Measurements from ENCODE around the gene LYRM4. TPM values are rescaled to one million over a fixed set of nuclear protein-coding genes. Genes with fewer than 3 reads are reported as not detected.

The LYRM4 gene
- total RNA-seq, 1 donor from 2014 or later = 34.4 TPM

DNA sequence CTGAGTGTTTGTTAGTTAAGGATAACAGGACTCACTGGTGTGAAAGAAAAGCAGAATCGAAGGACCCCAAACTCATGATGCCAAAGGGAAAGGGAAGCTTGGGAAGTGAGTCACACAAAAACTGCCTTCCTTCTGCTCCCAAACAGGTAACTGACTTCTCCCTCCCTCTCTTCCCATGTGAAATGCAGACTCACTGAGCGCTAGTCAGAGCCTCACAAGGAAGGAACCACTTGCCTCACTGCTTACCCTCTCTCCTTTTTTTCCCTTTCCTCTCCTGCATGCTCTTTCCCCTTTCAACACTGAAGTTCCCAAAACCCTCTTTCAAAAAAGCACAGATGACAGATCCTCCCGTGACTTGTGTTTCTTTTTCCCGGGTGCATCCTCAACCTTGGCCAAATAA lies 56.4 kb downstream of the LYRM4 start:
- H3K27ac Mint-ChIP-seq = no peak overlapping the region
- no peaks in the 10 kb centered on the region for H3K4me1 Mint-ChIP-seq (ENCODE audit: low read depth)
- no peaks in the 10 kb centered on the region for H3K9me3 Mint-ChIP-seq (ENCODE audit: low read depth)
- H3K27me3 Mint-ChIP-seq = no peaks in the 10 kb centered on the region
- no peak overlapping the region for H3K4me3 Mint-ChIP-seq (ENCODE audit: low read depth)
- TF ChIP-seq CTCF (IDR thresholded peaks at IDR 0.05; ENCODE audit: unreplicated experiment) = no peak
- no peaks in the 10 kb centered on the region for H3K36me3 Mint-ChIP-seq (ENCODE audit: insufficient read depth)
- no peak for DNase-seq (ENCODE audit: low spot score, unreplicated experiment)

DNA sequence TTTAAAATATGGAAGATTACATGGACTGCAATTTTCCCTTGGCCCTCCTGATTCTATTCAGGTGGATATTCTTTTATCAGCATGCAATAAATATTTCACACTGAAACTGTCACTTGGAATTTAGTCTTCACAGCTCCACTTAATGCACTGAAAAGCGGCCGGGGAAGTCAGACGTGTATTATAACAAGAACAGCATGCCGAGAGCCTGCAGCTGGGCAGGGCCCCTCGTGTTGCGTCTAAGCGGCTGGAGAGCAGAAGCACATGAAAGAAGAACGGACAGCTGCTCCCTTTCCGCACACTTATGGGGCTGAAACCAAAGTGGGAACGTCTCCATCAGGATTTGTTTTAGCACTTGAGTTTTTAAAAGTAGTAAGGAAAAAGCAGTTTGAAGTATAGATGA lies 57.2 kb downstream of the LYRM4 start:
- Mint-ChIP-seq H3K27me3 (no peaks in the 10 kb centered on the region), H3K4me1 (ENCODE audit: low read depth) (no peaks in the 10 kb centered on the region), H3K4me3 (ENCODE audit: low read depth) (no peak overlapping the region), H3K36me3 (ENCODE audit: insufficient read depth) (no peaks in the 10 kb centered on the region), H3K9me3 (ENCODE audit: low read depth) (no peaks in the 10 kb centered on the region), H3K27ac (no peak overlapping the region)
- no peak for TF ChIP-seq CTCF (IDR thresholded peaks at IDR 0.05; ENCODE audit: unreplicated experiment)
- DNase-seq (ENCODE audit: low spot score, unreplicated experiment) = no peak

GRCh38 chr6:5202941-5203340 lies 57.8 kb downstream of the LYRM4 start:
- TF ChIP-seq CTCF (IDR thresholded peaks at IDR 0.05; ENCODE audit: unreplicated experiment) = no peak
- Mint-ChIP-seq H3K36me3 (ENCODE audit: insufficient read depth) (no peaks in the 10 kb centered on the region), H3K4me3 (ENCODE audit: low read depth) (no peak overlapping the region), H3K27ac (no peak overlapping the region), H3K4me1 (ENCODE audit: low read depth) (no peaks in the 10 kb centered on the region), H3K9me3 (ENCODE audit: low read depth) (no peaks in the 10 kb centered on the region), H3K27me3 (no peaks in the 10 kb centered on the region)
- DNase-seq (ENCODE audit: low spot score, unreplicated experiment) = no peak

DNA sequence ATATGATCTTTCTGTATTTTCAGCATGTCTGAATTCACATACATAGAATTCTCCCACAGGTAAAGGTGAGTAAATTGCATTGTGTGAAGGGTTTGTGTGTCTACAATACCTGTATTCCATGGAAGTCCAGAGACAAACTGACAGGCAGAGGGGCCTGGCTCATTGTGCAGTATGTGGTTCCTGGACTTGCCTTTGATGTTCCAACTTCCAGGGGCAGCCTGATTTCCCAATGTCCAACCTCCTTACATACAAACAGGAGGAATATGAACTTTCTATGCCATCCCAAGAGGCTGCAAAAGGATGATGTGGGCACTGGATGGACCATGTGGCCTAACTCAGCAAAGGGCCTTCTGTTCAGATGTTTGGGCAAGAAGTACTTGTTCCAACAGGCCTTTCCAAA lies 58.5 kb downstream of the LYRM4 start:
- Mint-ChIP-seq H3K36me3 (ENCODE audit: insufficient read depth) (no peaks in the 10 kb centered on the region), H3K4me1 (ENCODE audit: low read depth) (no peaks in the 10 kb centered on the region), H3K9me3 (ENCODE audit: low read depth) (no peaks in the 10 kb centered on the region), H3K27me3 (no peaks in the 10 kb centered on the region), H3K27ac (no peak overlapping the region), H3K4me3 (ENCODE audit: low read depth) (no peak overlapping the region)
- TF ChIP-seq CTCF (IDR thresholded peaks at IDR 0.05; ENCODE audit: unreplicated experiment) = no peak
- no peak for DNase-seq (ENCODE audit: low spot score, unreplicated experiment)

DNA sequence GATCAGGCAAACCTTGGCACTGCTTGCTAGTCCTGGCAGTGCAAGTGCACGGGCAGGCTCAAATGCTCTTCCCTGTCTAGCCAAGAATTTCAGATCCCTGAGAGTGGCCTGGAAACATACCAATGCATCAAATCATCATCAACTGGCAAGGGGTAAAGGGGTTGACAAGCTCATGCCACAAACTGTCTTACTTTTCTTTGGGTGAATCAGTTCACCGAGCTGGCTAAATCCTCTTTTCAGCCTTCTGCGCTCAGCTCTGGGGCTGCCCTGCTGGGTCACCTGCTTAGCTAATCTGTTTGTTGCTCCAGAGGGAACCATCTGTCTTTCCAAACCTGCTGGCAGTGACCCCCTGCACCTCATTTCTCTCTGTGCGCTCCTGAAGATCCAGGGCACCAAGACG lies 59.5 kb downstream of the LYRM4 start:
- Mint-ChIP-seq H3K36me3 (ENCODE audit: insufficient read depth) (no peaks in the 10 kb centered on the region), H3K27ac (no peak overlapping the region), H3K4me1 (ENCODE audit: low read depth) (no peaks in the 10 kb centered on the region), H3K9me3 (ENCODE audit: low read depth) (no peaks in the 10 kb centered on the region), H3K4me3 (ENCODE audit: low read depth) (no peak overlapping the region), H3K27me3 (no peaks in the 10 kb centered on the region)
- DNase-seq (ENCODE audit: low spot score, unreplicated experiment) = no peak
- TF ChIP-seq CTCF (IDR thresholded peaks at IDR 0.05; ENCODE audit: unreplicated experiment) = no peak
